Measurements from ENCODE around the gene CD200R1L.

The CD200R1L gene

DNA sequence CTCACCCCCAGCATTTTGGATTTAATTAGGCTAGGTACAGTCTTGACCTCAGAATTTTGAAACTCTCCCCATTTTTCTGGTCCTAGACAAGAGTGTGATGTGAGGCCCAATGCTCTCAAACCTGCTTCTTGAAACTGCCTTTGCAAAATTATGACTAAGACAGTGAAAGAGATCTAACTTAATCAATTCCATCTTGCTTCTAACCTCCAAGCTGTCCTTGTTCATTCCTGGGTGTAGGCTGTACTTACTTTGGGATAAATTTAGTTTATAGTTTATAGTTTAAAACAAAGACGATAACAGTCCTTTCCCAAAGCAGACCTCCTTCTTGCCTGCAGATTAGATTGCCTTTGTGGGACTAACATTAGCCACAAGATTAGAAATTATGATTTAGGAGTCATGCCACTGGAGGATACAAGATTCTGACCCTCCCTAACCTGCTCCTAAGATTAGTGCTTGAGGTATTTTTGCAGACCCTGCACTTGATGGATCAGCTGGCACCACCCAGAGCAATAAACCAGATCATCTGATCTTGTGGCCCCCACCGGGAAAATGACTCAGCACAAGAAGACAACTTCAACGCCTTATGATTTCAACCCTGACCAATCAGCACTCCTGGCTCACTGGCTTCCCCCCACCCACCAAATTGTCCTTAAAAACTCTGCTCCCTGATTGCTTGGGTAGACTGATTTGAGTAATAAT is 59.6 kb downstream of the CD200R1L start:
- DNase-seq (ENCODE audit: low read depth) = no peak

DNA sequence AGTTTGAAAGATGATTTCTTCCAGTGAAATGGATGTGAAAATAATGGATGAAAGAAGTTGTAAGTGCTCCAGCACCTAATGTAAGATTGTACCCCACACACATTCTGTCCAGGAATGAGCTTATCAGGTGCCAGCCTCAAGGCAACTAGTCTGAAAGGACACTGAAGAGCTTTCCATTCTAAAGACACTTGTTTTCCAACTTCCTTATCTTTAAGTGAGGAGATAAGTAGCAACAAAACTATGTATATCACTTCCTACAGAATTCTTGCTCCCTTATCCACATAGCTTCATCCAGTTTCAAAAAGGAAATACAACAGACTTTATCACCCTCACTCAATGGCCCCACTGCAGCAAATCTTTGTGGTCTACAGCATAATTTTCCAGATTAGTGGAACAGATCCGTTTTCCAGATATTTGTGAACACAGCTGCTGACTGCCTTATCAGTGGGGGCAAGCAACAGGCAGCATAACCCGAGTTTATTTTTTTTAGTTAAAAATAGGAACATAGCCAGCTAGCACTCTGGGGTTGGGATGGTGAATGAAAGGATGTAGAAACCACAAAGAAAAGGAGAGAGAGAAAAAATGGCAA is 60.6 kb downstream of the CD200R1L start:
- DNase-seq (ENCODE audit: low read depth) = no peak

DNA sequence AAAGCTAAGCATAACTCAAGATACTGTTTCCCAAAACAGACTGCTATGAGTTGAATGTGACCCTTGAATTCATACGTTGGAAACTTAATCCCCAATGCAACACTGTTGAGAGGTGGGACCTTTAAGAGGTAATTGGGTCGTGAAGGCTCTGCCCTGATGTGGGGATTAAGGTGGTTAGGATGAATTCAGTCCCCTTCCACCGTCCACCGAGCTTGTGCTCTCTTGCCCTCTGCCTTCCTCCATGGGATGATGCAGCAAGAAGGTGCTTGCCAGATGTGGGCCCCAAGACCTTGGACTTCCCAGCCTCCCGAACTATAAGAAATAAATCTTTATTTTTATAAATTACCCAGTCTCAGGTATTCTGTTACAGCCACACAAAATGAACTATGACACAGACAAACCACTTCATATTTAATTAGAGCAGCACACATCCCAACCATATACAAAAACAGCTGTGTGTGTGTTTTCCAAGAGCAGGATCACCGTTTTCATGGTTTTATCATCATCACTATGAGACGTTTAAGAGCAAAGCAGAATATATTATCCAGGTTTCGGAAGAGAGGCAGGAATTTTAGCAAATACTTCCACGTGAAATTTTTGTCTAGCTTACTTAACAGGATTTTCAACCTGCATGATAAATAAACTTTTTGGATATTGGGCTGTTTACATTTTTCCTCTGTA is 61.2 kb downstream of the CD200R1L start:
- no peak for DNase-seq (ENCODE audit: low read depth)

DNA sequence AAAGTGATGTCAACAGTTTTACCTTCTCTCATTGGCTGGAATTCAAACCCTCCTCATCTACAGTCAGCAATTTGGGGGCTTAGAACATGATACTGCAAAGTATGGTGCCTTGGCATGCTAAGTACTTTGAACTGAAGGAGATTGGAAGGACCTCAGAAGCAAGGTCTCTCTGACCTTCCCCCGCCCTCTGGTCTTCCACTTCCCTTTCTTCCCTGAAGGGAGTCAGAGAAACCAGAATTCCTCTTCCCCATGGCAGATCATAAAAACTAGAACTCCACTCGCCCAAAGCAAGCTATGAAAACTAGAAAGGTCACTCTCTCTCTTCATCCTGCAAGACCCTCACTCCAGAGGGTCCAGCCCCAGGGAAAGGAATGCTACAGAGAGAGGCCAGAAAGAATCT is 64.2 kb downstream of the CD200R1L start:
- no peak for DNase-seq (ENCODE audit: low read depth)

DNA sequence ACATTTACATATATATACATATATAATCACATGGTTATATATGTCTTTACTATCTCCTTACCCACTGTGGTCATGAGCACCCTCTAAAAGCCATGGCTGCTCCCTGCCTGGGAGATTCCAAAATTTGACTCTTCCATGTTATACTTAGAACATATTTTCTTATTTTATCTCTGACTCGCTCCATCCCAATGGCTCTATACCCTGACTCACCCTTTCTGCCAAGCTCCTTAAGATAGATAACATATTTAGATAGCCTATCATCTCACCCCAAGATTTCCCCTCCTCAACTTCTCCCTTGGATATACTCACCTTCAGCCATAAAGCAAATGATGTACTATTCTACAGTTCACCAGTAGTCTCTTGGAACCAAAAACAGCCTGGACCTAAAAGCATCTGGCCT is 65.1 kb downstream of the CD200R1L start:
- no peak for DNase-seq (ENCODE audit: low read depth)

DNA sequence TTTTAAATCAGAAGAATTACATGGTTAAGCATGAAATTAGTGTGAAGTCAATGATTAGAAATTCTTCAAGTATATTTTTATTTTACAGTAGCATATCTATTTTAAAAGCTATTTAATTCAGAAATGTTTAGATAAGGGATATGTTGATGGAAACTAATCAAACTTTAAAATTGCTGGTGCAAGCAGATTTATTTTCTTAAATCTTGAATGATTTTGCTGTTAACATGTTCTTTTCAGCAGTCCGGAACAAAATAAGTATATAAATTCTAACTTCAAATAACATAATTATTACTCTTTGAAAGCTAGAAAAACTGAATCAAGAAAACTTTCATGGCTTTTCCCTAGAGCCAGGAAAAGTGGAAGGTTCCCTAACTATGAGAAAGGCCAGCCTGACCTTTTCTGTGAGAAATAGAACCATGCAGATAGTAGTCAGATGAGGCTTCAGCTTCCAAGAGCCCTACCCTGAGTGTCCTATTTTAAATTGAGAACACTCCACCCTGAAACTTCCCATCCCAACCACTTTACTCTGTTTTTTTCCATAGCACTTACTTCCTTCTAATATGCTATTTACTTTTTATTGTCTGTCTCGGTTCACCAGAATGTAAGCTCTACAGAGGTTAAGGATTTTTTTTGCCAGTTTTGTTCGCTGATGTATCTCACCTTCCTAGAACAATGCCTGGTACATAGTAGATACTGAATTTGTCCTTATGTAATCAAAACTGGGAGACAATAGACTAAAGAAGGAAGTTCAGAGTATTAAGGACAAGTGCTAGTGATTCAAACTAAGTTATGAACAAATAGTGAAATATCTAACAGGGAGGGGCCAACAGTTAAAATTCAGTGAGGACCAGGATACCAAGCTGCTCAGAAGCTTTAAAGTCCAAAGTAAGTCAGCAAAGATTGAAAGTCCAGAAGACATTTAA is 66.8 kb downstream of the CD200R1L start:
- DNase-seq (ENCODE audit: low read depth) = no peak

DNA sequence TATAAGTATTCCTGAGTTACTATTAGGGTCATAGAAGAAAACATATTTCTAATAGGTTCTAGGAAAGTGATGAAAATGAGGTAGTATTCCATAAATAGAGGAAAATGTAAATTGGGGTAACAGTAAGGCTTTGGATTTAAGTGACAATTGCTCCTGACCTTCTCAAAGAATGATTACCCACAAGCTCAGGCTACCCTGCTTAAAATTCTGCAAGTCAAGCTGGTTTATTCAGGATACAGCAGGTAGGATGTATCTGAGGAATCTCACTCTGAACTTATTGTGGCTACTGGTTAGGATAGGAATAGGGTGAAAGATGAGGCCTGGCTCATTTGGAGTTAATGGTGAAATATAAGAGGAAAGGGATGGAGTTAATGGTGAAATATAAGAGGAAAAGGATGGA is 67.7 kb downstream of the CD200R1L start:
- DNase-seq (ENCODE audit: low read depth) = no peak

DNA sequence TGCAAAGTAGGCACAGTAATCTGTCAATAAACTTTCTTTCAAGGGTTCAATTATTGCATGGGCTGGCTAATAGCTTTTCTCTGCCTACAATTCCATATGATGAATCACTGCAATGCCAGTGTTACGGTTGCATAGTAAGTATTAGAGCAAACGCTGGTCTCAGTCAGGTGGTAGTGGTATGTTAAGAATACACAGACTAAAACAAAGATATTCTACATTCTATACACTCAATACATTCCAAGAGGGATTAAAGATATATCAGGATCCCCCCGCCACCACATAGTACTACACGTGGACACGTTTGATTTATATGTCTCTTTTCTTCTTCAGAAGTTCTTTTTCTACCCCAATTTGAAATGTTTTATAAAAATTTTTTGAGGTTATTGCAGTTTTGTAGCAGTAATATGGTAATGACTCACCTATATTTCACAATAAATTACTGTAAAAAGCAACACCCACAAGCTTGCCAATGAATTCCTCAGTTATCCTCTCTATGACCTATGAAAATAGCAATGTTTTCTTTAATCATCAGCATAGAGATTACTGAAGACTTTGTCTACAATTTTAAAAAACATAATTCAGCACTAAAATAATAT is 68.2 kb downstream of the CD200R1L start:
- no peak for DNase-seq (ENCODE audit: low read depth)

DNA sequence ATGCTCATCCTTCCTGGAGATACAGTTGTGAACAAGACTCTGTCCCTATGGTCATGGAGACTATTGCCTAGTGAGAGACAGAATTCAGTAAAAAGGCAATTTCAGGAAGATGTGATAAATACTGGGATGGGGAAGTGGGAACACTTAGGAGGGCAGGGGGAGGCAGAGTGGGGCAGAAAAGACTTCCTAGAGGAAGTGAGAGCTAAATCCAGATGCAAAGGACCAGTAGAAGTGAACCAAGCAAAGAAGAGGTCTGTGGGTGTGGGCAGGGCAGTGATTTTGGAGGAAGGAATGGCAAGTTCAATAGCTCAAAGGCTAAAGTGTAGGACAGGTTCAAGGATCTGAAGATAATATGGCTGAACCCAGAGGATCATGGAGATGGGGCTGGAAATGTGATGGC is 68.9 kb downstream of the CD200R1L start:
- DNase-seq (ENCODE audit: low read depth) = no peak

DNA sequence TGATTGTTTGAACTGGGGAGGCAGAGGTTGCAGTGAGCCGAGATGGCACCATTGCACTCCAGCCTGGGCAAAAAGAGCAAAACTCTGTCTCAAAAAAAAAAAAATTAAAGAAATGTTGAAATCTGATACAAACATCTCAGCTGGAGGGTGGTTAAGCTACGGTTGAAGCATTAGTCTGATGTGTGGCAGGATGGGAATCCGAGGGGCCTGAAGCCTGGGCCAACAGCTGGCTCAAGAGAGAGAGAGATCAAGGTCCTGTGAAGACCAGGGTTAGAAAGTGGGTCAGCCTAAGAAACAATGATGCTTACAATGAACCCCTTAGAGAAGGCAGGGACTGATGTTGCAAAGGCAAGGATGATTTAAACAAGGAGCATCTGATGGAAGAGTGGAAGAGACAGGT is 69.8 kb downstream of the CD200R1L start:
- no peak for DNase-seq (ENCODE audit: low read depth)

DNA sequence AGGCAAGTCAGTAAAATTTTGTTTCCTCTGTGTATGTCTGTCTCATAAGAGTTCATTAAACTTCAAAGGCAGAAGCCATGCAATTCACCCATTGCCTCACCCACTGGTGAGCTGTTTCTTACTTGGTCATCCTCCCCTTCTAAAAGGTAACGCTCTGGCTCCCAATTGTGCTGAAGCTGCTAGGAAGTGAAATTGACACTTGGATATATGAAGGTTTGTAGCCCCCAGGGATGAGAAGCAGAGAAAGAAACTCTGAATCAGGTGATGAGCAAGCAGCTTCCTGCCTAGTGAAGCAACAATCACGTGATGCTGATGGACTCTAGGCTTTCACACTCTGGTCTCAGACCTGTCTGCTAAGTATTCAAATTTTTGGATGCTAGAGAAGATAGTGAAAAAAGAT is 70.7 kb downstream of the CD200R1L start:
- DNase-seq (ENCODE audit: low read depth) = no peak

DNA sequence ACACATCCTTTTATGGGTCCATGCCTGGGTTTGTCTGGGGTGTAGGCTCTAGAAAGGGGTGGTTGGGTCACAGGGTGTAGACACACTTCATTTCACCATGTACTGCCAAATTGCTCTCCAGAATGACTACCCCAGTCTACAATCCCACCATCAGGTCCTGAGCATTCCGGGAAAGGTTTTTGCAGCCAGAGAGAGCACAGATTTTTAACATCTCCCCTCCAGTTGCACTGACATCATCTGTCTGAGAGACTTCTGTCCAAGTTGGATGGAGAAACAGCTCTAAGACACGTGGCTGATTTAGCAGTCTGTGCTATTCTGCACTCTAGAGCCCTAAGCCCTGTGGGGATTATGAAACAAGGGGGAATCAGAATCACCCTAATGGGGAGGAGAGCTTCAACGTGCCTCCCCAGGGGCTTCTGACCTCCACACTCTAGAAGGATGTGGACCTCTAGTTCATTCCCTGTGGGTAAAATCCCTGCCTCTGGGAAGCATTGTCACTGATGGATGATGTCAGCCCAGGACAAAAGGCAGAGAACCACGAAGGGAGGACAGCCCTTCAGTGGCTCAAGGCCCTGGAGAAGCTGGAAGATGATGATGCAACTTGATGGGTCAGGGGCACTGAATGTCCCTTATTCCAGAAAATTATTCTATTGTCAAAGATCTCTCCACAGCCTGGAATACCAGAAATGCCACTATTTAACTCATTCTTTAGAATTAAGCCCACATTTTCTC is 71.5 kb downstream of the CD200R1L start:
- no peak for DNase-seq (ENCODE audit: low read depth)

DNA sequence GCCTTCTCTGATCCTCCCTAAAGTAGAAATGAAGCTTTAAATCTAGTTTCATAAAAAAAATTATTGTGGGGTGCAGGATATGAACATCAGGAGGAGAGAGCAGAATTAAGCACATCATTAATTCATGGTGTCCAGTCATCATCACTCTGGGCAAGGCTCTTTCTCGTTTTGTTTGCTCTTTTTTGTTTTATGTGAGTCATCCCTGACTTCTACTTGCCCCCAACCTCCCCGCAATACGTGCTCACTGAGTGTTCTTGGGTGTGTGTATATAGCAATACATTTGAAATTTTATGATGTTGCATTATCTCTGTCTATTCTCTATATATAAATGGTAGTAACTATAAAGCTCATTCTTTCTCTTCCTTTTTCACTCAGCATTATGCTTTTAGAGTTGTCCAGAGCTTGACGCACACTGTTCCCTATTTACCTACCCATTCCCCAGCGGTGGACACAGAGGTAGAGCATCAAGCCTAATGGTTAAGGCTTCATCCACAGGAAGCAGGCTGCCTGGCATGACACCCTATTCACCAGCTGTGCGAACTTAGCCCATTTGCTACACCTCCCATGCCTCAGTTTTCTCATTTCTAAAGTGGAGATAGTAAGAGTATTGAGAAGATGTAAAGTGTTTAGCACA is 72.3 kb downstream of the CD200R1L start:
- no peak for DNase-seq (ENCODE audit: low read depth)

DNA sequence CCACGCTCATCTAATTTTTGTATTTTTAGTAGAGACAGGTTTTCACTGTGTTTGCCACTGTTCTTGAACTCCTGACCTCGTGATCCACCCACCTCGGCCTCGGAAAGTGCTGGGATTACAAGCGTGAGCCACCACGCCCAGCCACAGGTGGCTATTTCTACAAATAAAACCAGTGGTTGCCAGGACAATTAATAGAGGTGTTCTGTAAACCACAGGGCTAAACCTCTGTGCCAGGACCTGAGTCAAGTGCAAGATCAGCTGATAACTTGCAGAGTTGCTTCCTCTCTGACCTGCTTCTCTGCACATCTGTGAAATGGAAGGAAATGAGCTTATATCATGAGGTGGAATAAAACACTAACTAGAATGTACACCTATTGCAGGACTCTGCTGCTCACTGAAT is 72.8 kb downstream of the CD200R1L start:
- DNase-seq (ENCODE audit: low read depth) = peak; percentile 1

DNA sequence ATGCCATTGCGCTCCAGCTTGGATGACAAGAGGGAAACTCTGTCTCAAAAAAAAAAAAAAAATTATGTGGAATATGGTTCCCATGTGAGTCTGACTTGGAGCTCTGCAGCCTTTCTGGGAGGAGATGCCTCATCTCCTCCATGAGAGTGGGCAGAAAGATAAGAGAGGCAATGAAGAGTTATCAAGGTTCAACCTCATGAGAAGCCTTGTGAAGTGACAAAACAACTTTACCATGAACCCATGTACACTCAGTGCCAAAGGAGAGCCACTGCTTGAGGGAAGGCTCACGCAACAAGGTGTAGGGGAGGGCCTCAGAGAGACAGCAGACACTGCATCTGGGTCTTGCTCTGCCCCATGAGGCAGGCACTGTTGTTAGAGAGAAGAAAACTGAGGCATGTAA is 75.7 kb downstream of the CD200R1L start:
- DNase-seq (ENCODE audit: low read depth) = no peak

DNA sequence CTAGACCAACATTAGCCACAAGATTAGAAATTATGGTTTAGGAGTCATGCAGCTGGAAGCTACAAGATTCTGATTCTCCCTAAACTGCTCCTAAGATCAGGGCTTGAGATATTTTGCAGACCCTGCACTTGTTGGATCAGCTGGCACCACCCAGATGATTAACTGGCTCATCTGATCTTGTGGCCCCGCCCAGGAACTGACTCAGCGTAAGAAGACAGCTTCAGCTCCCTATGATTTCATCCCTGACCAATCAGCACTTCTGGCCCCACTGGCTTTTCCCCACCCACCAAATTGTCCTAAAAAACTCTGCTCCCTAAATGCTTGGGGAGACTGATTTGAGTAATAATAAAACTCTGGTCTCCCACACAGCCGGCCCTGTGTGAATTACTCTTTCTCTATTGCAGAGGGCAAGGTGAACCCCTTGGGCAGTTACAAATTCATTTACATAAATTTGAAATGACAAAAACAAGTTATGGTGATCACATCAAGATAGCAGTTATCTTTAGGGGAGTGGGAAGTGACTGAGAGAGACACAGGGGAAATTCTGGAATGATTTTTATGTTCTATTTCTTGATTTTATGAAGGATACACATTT is 76.5 kb downstream of the CD200R1L start:
- DNase-seq (ENCODE audit: low read depth) = peak; percentile 6

DNA sequence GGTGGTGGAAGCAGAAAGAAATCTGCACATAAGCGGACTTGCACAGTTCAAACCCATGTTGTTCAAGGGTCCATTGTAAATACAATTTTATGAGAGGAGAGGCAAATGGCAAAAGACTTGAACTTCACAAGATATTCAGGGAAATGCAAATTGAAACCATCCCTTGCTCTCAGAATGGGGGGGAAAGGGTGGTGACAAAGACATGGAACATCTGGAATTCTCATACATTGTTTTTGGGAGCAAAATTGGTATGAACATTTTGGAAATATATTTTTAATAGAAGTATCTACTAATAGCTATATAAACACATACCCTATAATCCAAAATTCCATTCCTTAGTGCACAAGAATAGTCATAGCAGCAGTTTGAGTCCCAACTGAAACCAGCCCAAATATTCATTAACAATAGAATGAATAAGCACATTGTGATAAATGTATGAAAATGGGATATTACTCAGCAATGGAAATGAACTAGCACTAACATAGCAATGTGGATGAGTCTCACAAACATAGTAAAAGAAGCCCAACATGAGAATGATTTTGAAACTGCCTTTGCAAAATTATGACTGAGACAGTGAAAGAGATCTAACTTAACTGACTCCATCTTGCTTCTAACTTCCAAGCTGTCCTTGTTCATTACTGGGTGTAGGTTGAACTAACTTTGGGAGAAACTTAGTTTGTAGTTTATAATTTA is 77.2 kb downstream of the CD200R1L start:
- no peak for DNase-seq (ENCODE audit: low read depth)

DNA sequence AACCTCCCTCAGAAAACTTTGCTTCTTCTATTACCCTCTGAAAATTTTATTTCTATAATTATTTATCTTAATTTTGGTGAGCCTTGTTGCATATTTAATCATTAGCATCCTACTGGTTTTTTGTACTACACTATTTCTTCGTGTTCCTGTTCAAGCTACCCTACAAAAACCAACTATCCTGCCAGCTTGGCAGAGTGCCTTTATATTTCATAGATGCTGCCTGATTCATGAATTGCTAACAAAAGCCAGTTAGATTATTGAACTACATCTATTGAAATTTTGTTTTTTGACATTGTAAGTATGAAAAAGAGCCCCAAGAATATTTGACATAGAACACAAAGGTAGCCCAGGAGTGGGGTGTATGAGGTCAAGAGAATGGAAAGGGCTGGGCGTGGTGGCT is 78.9 kb downstream of the CD200R1L start:
- DNase-seq (ENCODE audit: low read depth) = no peak

DNA sequence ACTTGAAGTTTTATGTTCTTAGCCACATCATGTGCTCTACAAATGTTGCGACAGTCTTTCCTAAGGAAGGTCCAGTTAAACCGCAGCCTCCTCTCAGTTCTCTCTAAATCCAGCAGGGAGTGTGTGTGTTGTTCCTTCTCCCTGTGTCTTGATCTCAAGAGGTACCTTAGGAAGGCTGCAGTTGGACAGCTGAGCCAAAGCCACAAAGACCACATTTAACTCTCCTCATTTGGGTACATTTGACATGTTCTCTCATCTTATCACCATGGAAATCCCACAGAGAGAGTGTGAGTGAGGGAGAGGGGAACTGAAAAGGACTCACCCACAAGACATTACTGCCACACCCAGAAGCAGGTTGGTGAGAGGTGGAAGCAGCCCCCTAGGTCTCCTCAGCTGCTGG is 79.5 kb downstream of the CD200R1L start:
- DNase-seq (ENCODE audit: low read depth) = no peak
